Activated CD4-positive, alpha-beta T cell treated with anti-CD3 and anti-CD28 coated beads for 24 hours (primary cell): ENCODE results near the gene ZNF600.
"Not testable (repeated sequence)": the region's sequence is repeated elsewhere in the genome, so short reads cannot be mapped to it uniquely, and the experiment has no call there.

Experiments
- DNase-seq, 2 donors: peaks; one replicate each; pipeline ENCODE4 v3.0.0-alpha.2; 2020; ENCODE audit warnings: low read depth in 2 of 2

ZNF600 gene

GRCh38 chr19:52741951-52742485 lies 44.6 kb downstream of the ZNF600 start:
- DNase-seq = no peak

- DNase-seq = not testable (repeated sequence)
These were observed 45.2 kb downstream of the ZNF600 start for GRCh38 chr19:52741371-52741770.

GRCh38 chr19:52739576-52739975 lies 47.0 kb downstream of the ZNF600 start:
- no peak for DNase-seq

GRCh38 chr19:52735734-52736133 lies 50.9 kb downstream of the ZNF600 start:
- DNase-seq = no peak

- DNase-seq = peak; percentile 98 to 99
These were observed 51.5 kb downstream of the ZNF600 start, which contains the start of gene ZNF611 for GRCh38 chr19:52734893-52735661. Gene ZNF611, minus strand, starts transcription at chr19:52735044. Its CDS starts 19,150 bp downstream, at chr19:52715894.

- DNase-seq = no peak
These were observed 52.2 kb downstream of the ZNF600 start for GRCh38 chr19:52734331-52734892.

- DNase-seq = not testable (repeated sequence)
These were observed 60.5 kb downstream of the ZNF600 start for GRCh38 chr19:52726051-52726450.

GRCh38 chr19:52725528-52725961 lies 61.0 kb downstream of the ZNF600 start:
- DNase-seq = no peak

- no peak for DNase-seq
These were observed 61.7 kb downstream of the ZNF600 start for GRCh38 chr19:52724701-52725514.

- DNase-seq = not testable (repeated sequence)
These were observed 62.5 kb downstream of the ZNF600 start for GRCh38 chr19:52723907-52724598.

- no peak for DNase-seq
These were observed 64.3 kb downstream of the ZNF600 start for GRCh38 chr19:52722062-52723003.

GRCh38 chr19:52720541-52720940 lies 66.0 kb downstream of the ZNF600 start:
- not testable (repeated sequence) for DNase-seq

- DNase-seq = no peak
These were observed 70.1 kb downstream of the ZNF600 start for GRCh38 chr19:52716522-52716921.

- not testable (repeated sequence) for DNase-seq
These were observed 70.7 kb downstream of the ZNF600 start for GRCh38 chr19:52715902-52716301.

GRCh38 chr19:52715330-52715729 lies 71.3 kb downstream of the ZNF600 start:
- not testable (repeated sequence) for DNase-seq
